Measurements from ENCODE around the gene KBTBD12.

DNA sequence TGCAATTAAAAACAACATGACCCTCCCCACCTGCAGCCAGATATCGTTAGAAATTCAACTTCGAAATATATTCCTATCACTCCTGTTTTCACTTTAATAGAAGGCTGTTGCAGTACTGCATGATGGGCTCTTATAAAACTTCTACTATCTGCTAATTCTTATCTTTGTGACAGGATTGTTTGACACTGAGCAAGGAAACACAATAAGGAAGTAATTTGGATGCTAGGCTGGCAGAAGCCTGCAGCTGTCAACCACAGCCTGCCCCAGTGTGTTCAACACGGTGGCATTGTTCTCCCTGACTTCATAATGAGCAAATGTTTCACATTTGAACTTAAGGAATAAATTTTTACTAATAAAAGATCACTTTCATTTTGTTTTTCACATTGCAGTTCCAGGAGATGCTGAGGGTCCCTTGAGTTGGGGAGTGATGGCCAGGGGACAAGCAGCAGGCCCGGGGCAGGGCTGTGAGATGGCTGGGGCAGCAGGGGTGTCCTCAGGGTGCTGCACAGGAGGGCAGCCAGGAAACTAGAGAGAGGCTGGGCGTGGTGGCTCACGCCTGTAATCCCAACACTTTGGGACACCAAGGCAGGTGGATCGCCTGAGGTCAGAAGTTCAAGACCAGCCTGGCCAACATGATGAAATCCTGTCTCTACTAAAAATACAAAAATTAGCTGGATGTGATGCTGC is 72.4 kb downstream of the KBTBD12 start:
- TF ChIP-seq, protein P1, sequence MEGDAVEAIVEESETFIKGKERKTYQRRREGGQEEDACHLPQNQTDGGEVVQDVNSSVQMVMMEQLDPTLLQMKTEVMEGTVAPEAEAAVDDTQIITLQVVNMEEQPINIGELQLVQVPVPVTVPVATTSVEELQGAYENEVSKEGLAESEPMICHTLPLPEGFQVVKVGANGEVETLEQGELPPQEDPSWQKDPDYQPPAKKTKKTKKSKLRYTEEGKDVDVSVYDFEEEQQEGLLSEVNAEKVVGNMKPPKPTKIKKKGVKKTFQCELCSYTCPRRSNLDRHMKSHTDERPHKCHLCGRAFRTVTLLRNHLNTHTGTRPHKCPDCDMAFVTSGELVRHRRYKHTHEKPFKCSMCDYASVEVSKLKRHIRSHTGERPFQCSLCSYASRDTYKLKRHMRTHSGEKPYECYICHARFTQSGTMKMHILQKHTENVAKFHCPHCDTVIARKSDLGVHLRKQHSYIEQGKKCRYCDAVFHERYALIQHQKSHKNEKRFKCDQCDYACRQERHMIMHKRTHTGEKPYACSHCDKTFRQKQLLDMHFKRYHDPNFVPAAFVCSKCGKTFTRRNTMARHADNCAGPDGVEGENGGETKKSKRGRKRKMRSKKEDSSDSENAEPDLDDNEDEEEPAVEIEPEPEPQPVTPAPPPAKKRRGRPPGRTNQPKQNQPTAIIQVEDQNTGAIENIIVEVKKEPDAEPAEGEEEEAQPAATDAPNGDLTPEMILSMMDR (IDR thresholded peaks at IDR 0.05 in 2 of 3, conservative IDR thresholded peaks at IDR 0.05 in 1 of 3; ENCODE audit: control insufficient read depth in 2 of 3, extremely low read depth in 1 of 3, insufficient read depth in 1 of 3, low read depth in 3 of 3, low read length in 3 of 3) = no peak
- no peak for TF ChIP-seq ZZZ3 (IDR thresholded peaks at IDR 0.05; ENCODE audit: control insufficient read depth, insufficient read length, low read depth)

Measured in GM12878 (cell line).